Ovary (tissue), 9 donors: ENCODE results near the gene CLECL1. TPM values are rescaled to one million over a fixed set of nuclear protein-coding genes. Genes with fewer than 3 reads are reported as not detected.

ENCODE experiments used
- DNase-seq, 5 donors: peaks; one replicate each; pipeline ENCODE4 v3.0.0-alpha.2; 2019 to 2020
- H3K27ac ChIP-seq, 2 donors: fragments of 200-600 bp; one replicate each; pipeline versions ENCODE4 v1.5.1 to v1.8.0; 2019 to 2022
- H3K27me3 ChIP-seq: fragments of 200-600 bp; one replicate; pipeline ENCODE4 v1.8.0; 2022
- H3K36me3 ChIP-seq: fragments of 200-600 bp; sonication (generic); one replicate; pipeline ENCODE4 v1.5.1; 2019
- H3K4me1 ChIP-seq: one replicate; pipeline ENCODE4 v1.8.1; 2013; ENCODE audit warnings: mild to moderate bottlenecking, moderate library complexity; ENCODE audit not compliant: insufficient read depth
- H3K4me3 ChIP-seq: fragments of 200-600 bp; sonication (generic); one replicate; pipeline ENCODE4 v1.5.1; 2017
- H3K9me3 ChIP-seq, 2 donors: fragments of 200-600 bp in 1 of 2; sonication (generic) in 1 of 2; one replicate each; pipeline versions ENCODE4 v1.5.1 to v1.8.1; 2013 to 2019; ENCODE audit warnings: mild to moderate bottlenecking in 1 of 2, moderate library complexity in 1 of 2
- EP300 ChIP-seq: sonication (generic); formaldehyde crosslinking; IDR thresholded peaks from one replicate; pipeline ENCODE4 v1.6.1; 2017; ENCODE audit warnings: antibody characterized with exemption
- POLR2A ChIP-seq: fragments of 450-650 bp; IDR thresholded peaks from one replicate; pipeline ENCODE4 v1.6.1; 2017; ENCODE audit warnings: antibody characterized with exemption, mild to moderate bottlenecking, moderate library complexity
- WGBS, 3 donors: extraction: QIAGEN DNeasy Blood & Tissue Kit in 1 of 3; methylation state at CpG; one replicate each; pipeline versions ENCODE4 v1.1.5 to v1.1.7; 2013 to 2017; 5-methylcytosine and 5-hydroxymethylcytosine counted together
- intact Hi-C, 4 donors: fragments of 100-400 bp; cut with DNase I; formaldehyde crosslinking; loops; one replicate each; pipeline versions ENCODE4 v1.11.0 to v1.15.1; 2022 to 2023
- polyA plus RNA-seq, 2 donors: library from polyadenylated mRNA; stranded (reverse); fragments of 200-250 nt in 1 of 2; fragments of 350-450 nt in 1 of 2; fragmentation: Illumina TruSeq in 1 of 2; extraction: RNeasy Lipid Tissue Mini Kit (QIAGEN cat#74804) in 1 of 2; gene quantifications; one replicate each; pipeline ENCODE4 v1.2.3, GENCODE V29; 2013 to 2014
- total RNA-seq, 7 donors: library from RNA; depleted of rRNA in 2 of 7; stranded (reverse); fragments of >200 nt in 2 of 7; fragmentation: NEBNext Ultra II Directional in 3 of 7; extraction: Animal tissue kit (Norgen Biotek cat#: 25700) in 3 of 7; gene quantifications; one replicate each; pipeline versions ENCODE4 v1.1.0 to v1.2.4, GENCODE V29; 2016 to 2023
- TF ChIP-seq, protein P1 (sequence below), 3 donors: fragments of 450-650 bp in 2 of 3; fragments of 200-600 bp in 1 of 3; IDR thresholded peaks; one replicate each; pipeline versions ENCODE4 v1.5.1 to v1.8.0; 2016 to 2022; ENCODE audit warnings: antibody characterized with exemption in 3 of 3, mild to moderate bottlenecking in 1 of 3
- donor health status: DM: no; HTN: no; CAD: no; lungs with moderate emphysema.
- donor health status: DM: no; HTN: no; CAD: no.
- donor health status: Bipolar disorder and iron deficiency.
- donor health status: DM: yes; HTN: yes; CAD: no.
- donor health status: DM: no; HTN: no; CAD: no.
- donor health status: DM: yes; HTN: yes; CAD: no.

CLECL1 gene
- total and polyA plus RNA-seq, 9 donors = 0.53 to 0.73 (median 0.59) TPM; not detected in 5

DNA sequence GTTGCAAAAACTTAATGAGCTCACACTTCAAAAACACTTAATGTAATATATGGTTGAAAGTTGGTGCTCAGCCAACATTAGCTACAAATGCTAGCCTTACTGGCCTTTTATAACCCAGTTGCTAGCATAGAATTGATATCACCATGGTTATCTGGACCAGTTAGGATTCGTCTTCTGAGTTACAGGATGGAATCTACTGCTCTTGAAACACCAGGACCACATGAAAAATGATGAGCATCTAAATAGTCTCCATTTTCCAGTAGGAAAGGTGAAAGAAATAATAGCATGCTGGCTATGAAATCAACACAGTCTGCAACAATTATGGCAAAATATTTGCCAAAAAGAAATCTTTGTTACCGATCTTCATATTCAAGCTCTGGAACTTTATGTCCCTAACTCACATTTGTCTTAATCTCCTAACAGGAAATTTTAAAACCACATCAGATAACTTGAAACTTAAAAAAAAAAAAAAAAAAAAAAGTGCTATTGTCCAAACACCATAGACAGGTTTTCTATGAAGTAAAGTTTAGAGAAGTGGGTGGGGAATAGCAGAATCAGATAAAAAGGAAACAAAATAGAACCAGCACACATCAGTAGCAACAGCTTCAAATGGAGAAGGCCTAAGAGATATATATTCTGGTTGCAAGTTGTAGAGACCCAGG, 40.5 kb upstream of the CLECL1 start:
- Histone ChIP-seq H3K27me3 (no peaks in the 10 kb centered on the region), H3K4me1 (no peaks in the 10 kb centered on the region), H3K36me3 (no peaks in the 10 kb centered on the region), H3K27ac (no peak overlapping the region), H3K4me3 (no peak overlapping the region), H3K9me3 (no peaks in the 10 kb centered on the region)
- WGBS, 3 donors = 73 to 75% (median 74%) methylated on average over 2 of the region's 2 CpGs
- no peak for DNase-seq
- intact Hi-C loops = no loop called here
- TF ChIP-seq, protein P1, sequence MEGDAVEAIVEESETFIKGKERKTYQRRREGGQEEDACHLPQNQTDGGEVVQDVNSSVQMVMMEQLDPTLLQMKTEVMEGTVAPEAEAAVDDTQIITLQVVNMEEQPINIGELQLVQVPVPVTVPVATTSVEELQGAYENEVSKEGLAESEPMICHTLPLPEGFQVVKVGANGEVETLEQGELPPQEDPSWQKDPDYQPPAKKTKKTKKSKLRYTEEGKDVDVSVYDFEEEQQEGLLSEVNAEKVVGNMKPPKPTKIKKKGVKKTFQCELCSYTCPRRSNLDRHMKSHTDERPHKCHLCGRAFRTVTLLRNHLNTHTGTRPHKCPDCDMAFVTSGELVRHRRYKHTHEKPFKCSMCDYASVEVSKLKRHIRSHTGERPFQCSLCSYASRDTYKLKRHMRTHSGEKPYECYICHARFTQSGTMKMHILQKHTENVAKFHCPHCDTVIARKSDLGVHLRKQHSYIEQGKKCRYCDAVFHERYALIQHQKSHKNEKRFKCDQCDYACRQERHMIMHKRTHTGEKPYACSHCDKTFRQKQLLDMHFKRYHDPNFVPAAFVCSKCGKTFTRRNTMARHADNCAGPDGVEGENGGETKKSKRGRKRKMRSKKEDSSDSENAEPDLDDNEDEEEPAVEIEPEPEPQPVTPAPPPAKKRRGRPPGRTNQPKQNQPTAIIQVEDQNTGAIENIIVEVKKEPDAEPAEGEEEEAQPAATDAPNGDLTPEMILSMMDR (IDR thresholded peaks at IDR 0.05) = no peak
- TF ChIP-seq POLR2A (no peak), EP300 (no peak)

DNA sequence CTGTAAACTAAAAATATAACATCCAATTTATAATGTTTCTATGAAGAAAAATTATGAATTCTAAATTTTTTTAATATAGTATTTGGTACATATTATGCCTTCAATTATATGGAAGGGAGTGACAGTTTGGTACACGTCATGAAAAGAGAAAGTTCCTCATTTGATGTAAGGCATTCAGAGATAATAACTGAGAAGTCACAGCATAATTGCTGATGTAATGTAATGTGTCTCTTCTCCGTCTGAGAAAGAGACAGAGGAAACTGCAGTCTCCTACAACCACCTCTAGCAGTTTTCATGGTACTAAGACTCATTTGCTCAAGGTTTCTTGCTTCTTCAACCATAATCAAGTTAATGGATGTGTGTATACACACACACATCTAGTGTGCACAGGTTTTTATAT, 30.1 kb upstream of the CLECL1 start:
- 38 to 44% (median 38%) methylated on average over 2 of the region's 2 CpGs for WGBS, 3 donors
- TF ChIP-seq POLR2A (no peak), EP300 (no peak)
- TF ChIP-seq, protein P1 (IDR thresholded peaks at IDR 0.05) = no peak
- Histone ChIP-seq H3K9me3 (no peaks in the 10 kb centered on the region), H3K27ac (no peak overlapping the region), H3K36me3 (no peaks in the 10 kb centered on the region), H3K4me3 (no peak overlapping the region), H3K4me1 (no peaks in the 10 kb centered on the region), H3K27me3 (no peaks in the 10 kb centered on the region)
- intact Hi-C loops = no loop called here
- DNase-seq = no peak

DNA sequence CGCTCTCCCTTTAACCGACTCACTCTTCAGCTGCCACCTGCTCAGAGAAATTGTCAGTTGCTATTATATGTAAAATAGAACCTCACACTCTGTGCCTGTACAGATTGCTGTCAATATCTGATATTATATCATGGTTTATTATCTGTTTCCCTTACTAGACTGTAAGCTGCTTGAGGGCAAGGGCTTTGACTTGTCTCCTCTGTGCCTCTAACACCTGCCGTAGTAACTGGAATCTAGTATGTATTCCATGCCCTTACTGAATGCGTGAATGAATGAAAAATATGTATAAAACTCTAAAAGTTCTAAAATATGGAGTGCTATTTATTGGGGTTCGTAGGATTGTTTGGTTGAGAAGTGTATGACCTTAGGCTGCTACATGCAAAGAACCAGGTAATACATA, 29.5 kb upstream of the CLECL1 start:
- H3K36me3 ChIP-seq = no peaks in the 10 kb centered on the region
- DNase-seq = no peak
- no peaks in the 10 kb centered on the region for H3K9me3 ChIP-seq
- 91 to 92% (median 92%) methylated on average over 5 of the region's 5 CpGs for WGBS, 3 donors
- no peak overlapping the region for H3K27ac ChIP-seq
- H3K27me3 ChIP-seq = no peaks in the 10 kb centered on the region
- intact Hi-C loops = no loop called here
- no peak overlapping the region for H3K4me3 ChIP-seq
- TF ChIP-seq EP300 = no peak
- no peak for TF ChIP-seq POLR2A
- TF ChIP-seq, protein P1 (IDR thresholded peaks at IDR 0.05) = no peak
- H3K4me1 ChIP-seq = no peaks in the 10 kb centered on the region

DNA sequence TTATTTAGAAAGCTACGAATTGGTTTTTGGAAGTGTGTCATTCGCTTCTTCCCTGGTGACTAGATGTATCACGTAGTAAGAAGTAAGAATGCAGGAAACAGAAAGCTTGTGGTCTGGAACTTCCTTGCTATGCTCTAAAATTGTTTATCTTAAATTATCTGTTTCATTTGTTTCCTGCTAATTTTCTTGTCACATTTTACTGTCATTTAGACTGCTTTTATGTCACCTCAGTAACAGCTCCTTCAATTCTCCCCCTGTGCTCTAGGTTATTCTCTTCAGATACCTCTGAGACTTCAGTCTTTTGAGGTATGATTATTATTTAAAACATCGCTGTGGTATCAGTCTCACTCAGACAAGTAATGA, 28.5 kb upstream of the CLECL1 start:
- intact Hi-C loops = no loop called here
- Histone ChIP-seq H3K9me3 (no peaks in the 10 kb centered on the region), H3K4me3 (no peak overlapping the region), H3K27ac (no peak overlapping the region), H3K27me3 (no peaks in the 10 kb centered on the region), H3K36me3 (no peaks in the 10 kb centered on the region), H3K4me1 (no peaks in the 10 kb centered on the region)
- TF ChIP-seq, protein P1 (IDR thresholded peaks at IDR 0.05) = no peak
- TF ChIP-seq POLR2A (no peak), EP300 (no peak)
- no peak for DNase-seq
- 73 to 82% (median 80%) methylated on average over 4 of the region's 4 CpGs for WGBS, 3 donors
